GM12874 (cell line): ENCODE data around the gene TRAIP.
A peak's percentile ranks its signal among the peaks of the same experiment; 100 is the strongest.

Source experiments
- CTCF ChIP-seq: IDR thresholded peaks from 2 replicates; pipeline ENCODE4 v1.5.1; 2011; ENCODE audit warnings: low read depth, mild to moderate bottlenecking, control low read depth, low read length, moderate library complexity; ENCODE audit not compliant: insufficient read depth

TRAIP gene

GRCh38 chr3:49805897-49806701 lies 50.3 kb downstream of the TRAIP start:
- TF ChIP-seq CTCF, result no peak

- TF ChIP-seq CTCF, result no peak
Measured at GRCh38 chr3:49805367-49805782, 51.0 kb downstream of the TRAIP start.

GRCh38 chr3:49804141-49805041 lies 52.0 kb downstream of the TRAIP start:
- no peak for TF ChIP-seq CTCF

GRCh38 chr3:49803465-49804140 lies 52.8 kb downstream of the TRAIP start:
- no peak for TF ChIP-seq CTCF

- TF ChIP-seq CTCF, result peak; percentile 96
Measured at GRCh38 chr3:49802719-49803464, 53.5 kb downstream of the TRAIP start, which contains the start of gene INKA1. TSS of gene INKA1 (plus strand) at chr3:49803261. CDS start at chr3:49803393, 132 bp downstream.

- no peak for TF ChIP-seq CTCF
Measured at GRCh38 chr3:49801160-49801559, 55.2 kb downstream of the TRAIP start.
